Putamen (tissue), 1 donor: ENCODE data around the gene TSTD1.

Experiments used
- DNase-seq: peaks from one replicate; pipeline ENCODE4 v3.0.0-alpha.2; 2016; ENCODE audit warnings: low spot score

The TSTD1 gene, protein sequence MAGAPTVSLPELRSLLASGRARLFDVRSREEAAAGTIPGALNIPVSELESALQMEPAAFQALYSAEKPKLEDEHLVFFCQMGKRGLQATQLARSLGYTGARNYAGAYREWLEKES

DNA sequence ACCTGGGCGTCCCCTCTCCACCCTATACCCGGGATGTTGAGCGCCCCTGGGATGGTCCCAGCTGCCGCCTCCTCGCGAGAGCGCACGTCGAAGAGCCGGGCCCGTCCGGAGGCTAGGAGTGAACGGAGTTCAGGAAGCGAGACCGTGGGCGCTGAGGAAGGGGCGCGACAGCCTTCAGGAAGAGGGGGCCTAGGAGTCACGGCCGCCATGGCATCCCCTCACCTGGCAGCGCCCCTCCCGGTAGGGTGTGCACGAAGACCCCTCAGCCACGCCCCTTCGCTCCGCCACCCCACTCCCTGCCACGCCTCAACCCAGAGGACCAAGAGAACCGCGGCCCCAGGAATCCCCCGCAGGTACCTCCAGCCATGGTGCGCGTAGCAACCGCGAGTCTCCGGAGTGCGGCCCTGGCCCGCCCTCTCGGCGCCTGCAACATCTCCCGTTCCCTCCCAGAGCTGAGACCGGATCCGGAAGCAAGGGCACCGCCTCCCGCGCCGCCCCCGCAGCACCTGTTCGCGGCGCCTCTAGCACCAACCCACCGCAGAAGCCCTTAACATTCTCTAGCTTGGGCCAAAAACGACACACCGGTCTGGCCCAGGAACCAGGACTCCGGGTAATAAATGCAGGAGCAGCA is at the start of gene TSTD1:
Gene TSTD1, minus strand, starts transcription at position 442 of the 631 bp plus-strand sequence. Its CDS starts 75 bp downstream, at position 367.
- peak; percentile 54 for DNase-seq

DNA sequence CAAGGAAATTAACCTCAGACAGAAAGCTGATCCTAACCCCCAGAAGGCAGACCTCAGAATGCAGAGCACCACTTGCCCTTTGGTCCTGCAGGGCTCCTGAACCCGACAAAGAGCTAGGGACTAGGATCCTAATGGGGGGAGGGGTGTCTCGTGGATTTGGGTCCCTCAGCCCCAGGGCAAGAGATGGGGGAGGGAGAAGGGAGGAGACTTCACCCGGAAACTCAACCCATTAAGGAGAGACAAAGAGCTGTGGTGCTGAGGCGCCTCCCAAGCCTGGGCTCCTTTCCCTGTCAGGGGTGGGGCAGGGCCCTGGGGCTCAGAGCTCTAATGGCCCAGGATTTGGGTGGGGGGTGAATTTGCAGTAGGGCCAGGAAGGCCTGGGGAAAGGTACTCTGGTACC is 47.7 kb upstream of the TSTD1 start:
- DNase-seq = no peak

- DNase-seq = no peak
Measured at GRCh38 chr1:161085165-161085564, 46.4 kb upstream of the TSTD1 start.

DNA sequence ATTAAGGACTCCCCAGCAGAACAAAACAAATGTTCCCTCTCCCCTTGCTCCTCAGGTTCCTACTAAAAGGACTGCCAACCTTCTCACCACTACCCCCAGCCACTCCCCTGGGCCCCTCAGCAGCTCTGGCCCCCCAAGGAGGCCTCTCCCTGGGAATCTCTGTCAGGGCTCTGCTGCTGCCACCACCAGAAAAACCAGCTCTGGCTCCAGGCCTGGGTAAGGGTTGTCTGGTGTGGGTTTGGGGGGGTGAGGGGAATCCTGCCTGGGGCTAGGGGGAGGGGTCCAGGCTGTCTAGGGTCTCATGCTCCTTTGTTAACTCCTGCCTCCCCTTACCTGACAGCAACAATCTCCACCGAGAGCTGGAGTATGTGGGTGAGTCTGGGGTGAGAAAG is 45.8 kb upstream of the TSTD1 start:
- DNase-seq = no peak

GRCh38 chr1:161083748-161084596 is 45.2 kb upstream of the TSTD1 start:
- no peak for DNase-seq

- no peak for DNase-seq
Measured at GRCh38 chr1:161082996-161083747, 44.4 kb upstream of the TSTD1 start.

DNA sequence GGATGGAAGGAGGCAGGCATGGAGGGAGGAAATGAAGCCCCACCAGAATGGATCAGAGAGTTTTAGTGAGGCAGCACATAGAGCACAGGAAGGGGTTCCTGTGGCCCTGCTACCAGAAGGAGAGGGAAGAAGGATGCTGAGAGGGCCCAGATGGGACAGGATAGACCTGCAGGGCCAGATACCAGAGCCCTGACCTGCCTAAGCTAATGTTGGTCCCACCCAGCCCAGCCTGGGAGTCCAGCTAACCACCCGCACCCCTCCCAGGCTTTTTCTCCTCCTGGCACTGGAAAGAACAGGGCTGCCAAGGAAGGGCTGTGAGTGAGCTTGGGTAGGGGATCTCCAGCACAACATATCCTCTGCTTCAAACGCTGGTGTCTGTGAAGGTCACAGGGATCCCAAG is 43.7 kb upstream of the TSTD1 start:
- no peak for DNase-seq

GRCh38 chr1:161081519-161081918 is 42.8 kb upstream of the TSTD1 start:
- DNase-seq = no peak

DNA sequence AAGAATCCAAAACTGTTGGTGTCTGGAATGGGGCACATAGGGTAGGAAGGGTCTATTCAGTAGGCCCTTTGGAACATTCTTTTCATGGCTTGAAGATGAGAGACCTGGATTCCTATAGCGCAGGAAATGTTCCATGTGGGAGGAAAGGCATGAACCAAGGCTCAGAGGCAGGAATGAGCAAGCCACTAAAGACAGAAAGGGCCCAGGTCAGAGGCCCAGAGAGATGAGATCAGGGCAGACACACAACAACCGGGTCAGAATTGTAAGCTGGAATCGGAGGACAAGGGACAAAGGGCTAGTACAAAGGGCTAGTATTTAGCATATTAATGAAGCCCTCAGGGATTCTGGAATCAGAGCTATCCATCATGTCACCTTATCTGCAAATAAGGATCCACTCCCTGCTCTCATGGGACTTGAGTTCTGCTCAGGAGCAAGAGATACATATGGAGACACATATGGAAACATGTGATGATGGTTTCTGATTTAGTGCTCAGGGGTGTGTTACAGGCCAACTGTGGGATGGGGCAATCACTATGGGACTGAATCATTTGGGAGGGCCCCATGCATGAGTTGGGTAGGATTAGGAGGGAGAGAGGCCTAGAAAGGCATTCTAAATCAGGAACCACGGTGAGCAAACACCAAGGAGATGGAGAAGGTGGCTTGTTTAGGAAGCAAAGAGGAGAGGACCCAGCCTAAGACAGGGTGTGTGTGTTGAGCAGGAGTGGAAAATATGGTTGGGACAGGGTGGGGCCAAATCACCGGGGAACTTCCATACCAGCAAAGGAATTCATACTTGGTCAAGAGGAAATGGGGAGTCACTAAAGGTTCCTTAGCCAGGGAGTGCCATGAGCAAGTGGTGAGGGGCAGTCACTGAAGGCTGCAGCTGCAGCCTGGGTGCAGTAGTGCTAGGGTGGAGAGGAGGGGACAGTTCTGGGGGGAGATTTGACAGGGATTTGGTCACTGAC is 42.0 kb upstream of the TSTD1 start:
- DNase-seq = no peak

- DNase-seq = no peak
Measured at GRCh38 chr1:161079436-161080110, 40.8 kb upstream of the TSTD1 start.

GRCh38 chr1:161077426-161077825 is 38.7 kb upstream of the TSTD1 start:
- DNase-seq = no peak

DNA sequence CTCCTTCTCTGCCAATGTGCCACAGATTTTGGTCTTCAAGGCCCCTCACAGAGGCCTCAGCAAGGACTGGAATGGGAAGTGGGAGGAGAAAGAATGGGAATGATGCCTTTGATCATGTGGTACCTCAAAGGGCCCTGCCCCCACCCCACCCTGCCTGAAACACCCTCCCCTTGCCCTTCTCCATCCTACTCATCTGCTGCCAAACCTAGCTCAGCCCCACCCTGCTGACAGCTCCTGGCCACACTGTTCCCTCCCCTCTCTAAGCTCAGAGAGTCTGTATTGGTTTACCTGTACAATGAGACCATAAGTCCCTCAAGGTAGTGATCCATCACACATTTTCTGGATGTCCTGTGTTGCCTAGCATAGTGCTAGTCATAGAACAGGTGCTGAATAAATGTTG is 37.6 kb upstream of the TSTD1 start:
- DNase-seq = no peak

DNA sequence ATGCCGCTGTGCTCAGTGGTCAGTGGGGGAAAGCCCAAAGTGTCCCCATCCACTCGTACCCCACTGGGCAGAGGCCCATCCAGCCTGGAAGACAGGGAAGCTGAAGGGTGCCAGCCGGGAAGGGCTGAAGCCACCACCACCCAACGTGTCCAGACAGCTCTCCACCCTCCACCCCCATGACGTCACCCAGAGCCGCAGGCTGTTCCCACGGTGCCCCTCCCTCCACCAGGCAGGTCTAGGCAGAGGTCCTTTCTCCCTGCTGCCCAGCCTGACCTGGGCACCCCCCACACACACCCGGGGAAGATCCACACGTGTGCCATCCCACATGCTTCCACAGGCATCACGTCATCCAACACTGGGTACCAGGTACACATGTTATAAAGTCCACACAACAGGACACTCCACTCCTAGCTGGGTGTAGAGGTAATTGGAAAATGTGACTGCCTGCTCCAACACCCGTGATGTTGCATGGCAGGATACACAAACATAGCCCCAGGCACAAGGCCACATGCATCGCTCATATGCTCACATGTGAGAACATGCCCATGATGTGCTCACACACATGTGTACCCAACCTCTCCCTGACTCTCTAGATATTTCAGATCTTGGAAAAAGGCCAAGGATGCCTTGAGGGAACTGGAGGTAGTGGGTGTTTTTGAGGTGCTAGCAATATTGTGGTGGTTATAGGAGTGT is 36.1 kb upstream of the TSTD1 start:
- no peak for DNase-seq

- DNase-seq = no peak
Measured at GRCh38 chr1:161073474-161074121, 34.8 kb upstream of the TSTD1 start.

GRCh38 chr1:161072751-161073449 is 34.1 kb upstream of the TSTD1 start:
- no peak for DNase-seq

- no peak for DNase-seq
Measured at GRCh38 chr1:161071886-161072371, 33.2 kb upstream of the TSTD1 start.

GRCh38 chr1:161070761-161071160 is 32.0 kb upstream of the TSTD1 start:
- DNase-seq = no peak

DNA sequence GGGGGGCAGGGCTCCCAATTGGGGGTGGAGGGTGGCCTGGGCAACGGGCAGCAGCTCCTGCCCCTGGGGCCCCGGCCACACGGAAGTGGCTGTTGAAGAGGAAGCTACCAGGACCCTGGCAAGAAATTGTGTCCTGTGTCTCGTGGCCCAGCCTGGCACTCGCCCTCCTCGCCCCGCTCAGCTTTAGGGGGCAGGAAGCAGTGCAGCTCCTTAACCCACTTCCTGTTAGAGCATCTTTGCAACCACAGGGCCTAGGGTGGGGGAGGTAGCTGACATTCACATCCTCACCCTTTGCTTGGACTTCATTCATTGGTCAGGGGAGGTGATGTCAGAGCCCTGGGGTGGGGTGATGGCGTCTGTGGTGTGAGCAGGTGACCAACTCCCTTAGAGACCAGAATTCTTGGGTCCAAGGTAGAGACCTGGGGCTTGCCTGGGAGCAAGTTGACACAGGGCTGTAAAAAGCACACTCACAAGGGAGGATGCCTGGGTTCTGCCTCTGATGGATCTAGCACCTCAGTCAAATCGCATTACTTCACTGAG is 31.0 kb upstream of the TSTD1 start, which contains the start of gene ARHGAP30:
Gene ARHGAP30, minus strand, starts transcription at position 161 of the 540 bp plus-strand sequence. CDS start 267 bp downstream, outside the sequence.
- DNase-seq = peak; percentile 37
